Measurements from ENCODE around the gene THTPA.
"Not testable (repeated sequence)": the region's sequence is repeated elsewhere in the genome, so short reads cannot be mapped to it uniquely, and the experiment has no call there.

The THTPA gene

GRCh38 chr14:23584527-23585203, 28.6 kb downstream of the THTPA start:
- DNase-seq, result not testable (repeated sequence)

DNA sequence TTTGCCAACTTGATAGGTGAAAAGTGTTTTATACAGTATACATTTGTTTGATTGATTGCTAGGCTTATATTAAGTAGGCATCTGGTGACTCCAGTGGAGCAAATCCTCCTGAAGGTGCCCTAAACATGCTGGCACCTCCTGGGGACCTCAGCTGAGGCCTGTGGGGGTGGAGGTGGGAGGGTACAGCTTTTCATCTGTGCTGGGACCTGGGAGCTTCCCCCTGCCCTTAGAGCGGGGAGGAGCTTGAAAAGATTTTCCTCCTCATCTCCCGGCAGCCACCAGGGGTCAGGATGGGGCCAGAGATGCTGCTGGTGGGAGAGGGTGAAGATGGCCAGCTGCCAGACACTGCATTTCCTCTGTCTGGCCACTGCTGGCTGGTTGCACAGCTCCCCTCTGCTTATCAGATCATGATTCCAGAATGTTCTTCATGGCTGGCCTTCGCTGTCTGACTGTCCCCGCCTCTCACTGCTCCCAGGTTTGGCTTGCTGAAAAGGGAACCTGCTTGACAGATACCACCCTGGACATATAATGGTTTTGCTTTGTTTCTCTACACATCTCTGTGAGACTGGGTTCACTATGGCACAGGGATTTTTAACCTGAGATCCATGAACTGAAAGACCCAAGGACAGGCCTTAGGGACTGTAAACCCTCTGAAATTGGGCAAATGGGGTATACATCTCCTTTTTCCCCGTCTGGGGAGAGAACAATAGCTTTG, 33.0 kb downstream of the THTPA start:
- peak; percentile 90 for DNase-seq

- DNase-seq, result no peak
These were observed 33.5 kb downstream of the THTPA start for GRCh38 chr14:23589606-23590005.

- no peak for DNase-seq
These were observed 34.1 kb downstream of the THTPA start for GRCh38 chr14:23590198-23590597.

DNA sequence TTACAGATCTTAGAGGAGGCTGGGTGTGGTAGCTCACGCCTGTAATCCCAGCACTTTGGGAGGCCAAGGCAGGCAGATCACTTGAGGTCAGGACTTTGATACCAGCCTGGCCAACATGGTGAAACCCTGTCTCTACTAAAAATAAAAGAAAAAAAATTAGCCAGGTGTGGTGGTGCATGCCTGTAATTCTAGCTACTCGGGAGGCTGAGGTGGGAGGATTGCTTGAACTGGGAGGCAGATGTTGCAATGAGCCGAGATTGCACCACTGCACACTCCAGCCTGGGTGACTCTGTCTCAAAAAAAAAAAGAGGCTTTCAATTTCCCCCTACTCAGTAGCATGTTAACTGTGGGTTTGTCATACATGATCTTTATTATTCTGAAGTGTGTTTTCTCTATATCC, 38.1 kb downstream of the THTPA start:
- DNase-seq, result not testable (repeated sequence)

GRCh38 chr14:23600322-23600707, 44.2 kb downstream of the THTPA start:
- DNase-seq, result no peak

DNA sequence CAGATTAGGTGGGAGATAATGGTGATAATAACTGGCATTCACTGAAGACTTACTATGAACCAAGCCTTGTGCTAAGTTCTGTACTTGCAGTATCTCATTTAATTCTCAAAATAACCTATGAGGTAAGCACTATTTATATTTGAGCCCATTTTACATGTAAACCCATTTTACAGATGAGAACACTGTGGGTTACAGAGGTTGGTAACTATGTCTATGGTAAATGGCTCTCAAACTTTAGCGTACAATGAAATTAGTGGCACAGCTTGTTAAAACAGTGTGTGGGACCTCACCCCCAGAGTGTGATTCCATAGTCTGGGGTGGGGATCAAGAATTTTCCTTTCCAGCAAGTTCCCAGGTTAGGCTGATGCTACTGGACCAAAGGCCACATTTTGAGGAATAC, 44.7 kb downstream of the THTPA start:
- DNase-seq, result no peak

DNA sequence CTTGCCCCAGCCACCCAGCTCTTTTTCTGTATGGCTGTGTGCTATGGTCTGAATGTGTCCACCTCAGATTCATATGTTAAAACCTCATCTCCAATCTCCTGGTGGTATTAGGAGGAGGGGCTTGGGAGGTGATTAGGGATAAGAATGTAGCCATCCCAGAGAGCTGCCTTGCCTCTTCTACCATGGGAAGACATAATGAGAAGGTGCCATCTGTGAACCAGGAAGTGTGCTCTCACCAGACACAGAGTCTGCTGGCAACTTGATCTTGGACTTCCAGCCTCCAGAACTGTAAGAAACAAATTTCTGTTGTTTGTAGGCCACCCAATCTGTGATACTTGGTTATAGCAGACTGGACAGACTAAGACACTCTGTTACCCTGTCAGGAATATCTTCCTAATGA, 45.4 kb downstream of the THTPA start:
- no peak for DNase-seq

DNA sequence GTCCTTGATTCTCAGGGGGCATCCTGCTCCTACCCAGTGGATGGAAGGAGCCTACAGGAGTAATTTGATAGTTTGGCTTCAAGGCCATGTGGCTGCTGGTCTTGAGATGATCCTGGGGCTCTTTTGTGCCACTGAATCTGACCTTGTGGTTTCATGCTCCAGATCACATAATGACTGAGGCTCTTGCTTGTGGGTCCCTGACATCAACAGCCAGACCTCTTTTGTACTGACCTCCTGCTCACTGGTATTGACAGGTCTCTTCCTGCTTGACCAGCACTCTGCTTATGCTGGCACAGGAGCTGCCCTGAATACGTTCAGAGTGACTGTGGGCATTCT, 45.7 kb downstream of the THTPA start:
- no peak for DNase-seq

DNA sequence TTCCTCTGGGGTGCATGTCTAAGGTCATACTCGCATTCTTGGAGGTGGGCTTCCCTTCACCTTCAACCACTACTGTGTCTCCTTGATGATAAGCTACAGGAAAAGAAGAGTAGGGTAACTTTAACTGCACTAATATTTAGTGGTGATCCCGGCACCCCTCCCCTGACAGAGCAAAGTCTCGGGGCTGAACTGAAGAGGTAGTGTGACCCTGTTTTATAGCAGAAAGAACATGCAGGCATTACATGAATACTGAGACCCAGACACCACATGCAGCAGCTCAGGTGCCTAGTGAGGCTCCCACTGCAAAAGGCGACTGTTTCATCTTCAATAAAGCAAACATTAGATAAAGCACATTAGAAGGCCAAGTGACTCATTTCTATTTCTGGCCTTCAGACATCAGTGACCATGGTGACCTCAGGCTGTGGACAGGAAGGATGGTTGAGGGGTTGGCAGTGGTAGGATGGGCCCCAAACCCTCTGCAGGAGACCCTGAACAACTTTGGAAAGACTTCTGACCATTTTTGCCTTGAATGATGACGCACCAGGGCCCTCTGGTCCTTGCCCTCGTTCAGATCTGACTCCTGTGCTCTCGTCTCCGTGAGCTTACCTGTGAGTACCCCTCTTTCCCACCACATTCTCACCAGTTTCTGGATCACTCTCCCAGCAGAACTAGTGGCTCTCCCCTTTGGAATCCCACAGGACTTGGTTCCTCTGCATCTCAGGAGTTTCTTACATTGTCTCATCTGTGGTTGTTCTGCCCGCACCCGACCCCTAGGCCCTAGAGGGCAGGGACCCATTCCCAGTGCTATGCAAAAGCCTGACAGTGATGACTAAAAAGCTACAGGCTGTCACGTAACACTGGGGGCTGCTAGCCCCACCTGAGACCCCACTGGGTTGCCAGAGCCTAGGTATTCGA, 46.4 kb downstream of the THTPA start:
- DNase-seq, result no peak

- no peak for DNase-seq
These were observed 47.0 kb downstream of the THTPA start for GRCh38 chr14:23603103-23603502.

DNA sequence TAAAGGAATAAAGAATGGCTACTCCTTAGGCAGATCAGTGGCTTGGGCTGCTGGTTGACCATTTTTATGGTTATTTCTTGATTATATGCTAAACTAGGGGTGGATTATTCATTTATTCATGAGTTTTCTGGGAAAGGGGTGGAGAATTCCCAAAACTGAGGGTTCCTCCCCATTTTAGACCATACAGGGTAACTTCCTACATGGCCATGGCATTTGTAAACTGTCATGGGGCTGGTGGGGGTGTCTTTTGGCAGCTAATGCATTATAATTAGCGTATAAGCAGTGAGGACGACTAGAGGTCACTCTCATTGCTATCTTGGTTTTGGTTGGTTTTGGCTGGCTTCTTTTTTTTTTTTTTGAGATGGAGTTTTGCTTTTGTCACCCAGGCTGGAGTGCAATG, 48.1 kb downstream of the THTPA start:
- DNase-seq, result no peak

GRCh38 chr14:23604675-23605170, 48.7 kb downstream of the THTPA start:
- no peak for DNase-seq

DNA sequence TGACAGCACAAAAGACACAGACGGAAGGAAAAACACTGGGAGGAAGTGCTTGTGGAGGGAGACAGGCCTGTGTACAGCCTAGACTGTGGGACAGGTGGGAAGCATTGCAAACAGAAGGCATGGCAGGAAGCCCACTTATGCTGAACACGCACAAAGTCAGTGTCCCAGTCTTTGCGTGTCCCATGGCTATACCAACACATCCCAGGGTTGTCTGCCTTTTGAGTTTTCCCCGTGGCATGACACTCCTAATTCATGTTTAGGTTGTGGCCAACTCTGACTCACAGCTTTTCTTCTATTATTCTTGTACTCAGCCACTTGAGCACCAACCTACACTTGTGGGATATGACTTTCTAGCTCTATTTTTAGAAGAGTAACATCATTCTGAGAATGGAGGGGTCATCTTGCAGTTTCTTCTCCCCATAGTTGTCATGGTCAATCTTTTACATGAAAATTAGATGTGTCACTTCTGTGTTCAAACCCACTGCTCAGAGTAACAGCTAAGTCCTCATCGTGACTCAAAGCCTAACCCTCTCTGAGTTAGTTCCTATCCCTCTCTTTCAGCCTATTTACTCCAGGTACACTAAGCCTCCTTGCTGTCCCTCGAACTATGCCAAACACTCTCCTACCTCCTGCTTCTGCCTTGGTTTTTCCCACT, 50.0 kb downstream of the THTPA start:
- no peak for DNase-seq

DNA sequence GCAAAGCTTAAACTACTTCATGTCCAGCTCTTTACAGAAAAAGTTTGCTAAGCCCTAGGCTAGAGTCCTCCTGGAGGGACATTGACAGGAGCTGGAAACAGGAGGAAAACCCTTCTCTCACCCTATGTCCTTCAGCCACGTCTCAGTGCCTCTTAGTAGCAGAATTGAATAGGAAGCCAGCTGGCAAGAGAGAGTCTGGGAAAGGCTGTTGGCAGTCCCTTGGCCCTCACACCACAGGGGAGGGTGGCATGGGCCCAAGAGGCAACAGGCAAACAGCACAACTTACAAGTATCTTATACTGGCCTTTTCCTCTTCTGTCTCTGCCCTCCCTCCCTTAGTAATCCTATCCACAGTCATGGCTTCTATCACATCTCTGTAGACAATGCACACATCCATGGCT, 52.4 kb downstream of the THTPA start:
- no peak for DNase-seq

- DNase-seq, result no peak
These were observed 52.9 kb downstream of the THTPA start for GRCh38 chr14:23609001-23609400.

DNA sequence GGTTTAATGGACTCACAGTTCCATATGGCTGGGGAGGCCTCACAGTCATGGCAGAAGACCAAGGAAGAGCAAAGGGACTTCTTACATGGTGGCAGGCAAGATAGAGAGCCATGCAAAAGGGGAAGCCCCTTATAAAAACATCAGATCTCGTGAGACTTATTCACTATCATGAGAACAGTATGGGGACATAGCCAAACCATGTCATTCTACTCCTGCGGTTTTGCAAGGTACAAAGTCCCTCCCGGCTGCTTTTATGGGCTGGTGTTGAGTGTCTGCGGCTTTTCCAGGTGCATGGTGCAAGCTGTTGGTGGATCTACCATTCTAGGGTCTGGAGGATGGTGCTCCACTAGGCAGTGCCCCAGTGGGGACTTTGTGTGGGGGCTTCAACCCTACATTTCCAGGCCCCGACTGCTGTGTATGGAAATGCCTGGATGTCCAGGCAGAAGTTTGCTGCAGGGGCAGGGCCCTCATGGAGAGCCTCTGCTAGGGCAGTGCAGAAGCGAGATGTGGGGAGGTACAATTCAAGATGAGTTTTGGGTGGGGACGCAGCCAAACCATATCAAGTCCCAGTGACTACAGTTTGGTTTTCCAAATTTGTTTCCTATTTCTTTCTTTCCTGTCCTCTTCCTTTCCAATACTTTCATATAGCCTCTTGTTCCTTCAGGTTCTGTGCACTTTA, 53.5 kb downstream of the THTPA start:
- not testable (repeated sequence) for DNase-seq
